Natural killer cell treated with Interleukin-12 subunit alpha and Interleukin-12 subunit beta and Interleukin-15 and Interleukin-18, amount 100 ng/mL, for 72 hours (primary cell): ENCODE data around the gene PRCC. TPM values are rescaled to one million over a fixed set of nuclear protein-coding genes. Genes with fewer than 3 reads are reported as not detected.
A peak's percentile ranks its signal among the peaks of the same experiment; 100 is the strongest.

Source experiments
- ATAC-seq, 2 donors: fragments of 150-1000 bp; cut with Tn5 transposase in 1 of 2; sonication (Bioruptor Pico), chemical (Tn5 transposase) in 1 of 2; 2 replicates each; pipeline ENCODE4 v1.10.0; 2021
- DNase-seq: peaks from one replicate; pipeline ENCODE4 v3.0.0; 2022; ENCODE audit warnings: low spot score
- H3K27ac Mint-ChIP-seq, 2 donors: 1 replicate in 1 of 2; 2 replicates in 1 of 2; pipeline ENCODE4 v1.8.0; 2022; ENCODE audit warnings: mixed read lengths in 2 of 2, mild to moderate bottlenecking in 1 of 2, moderate library complexity in 1 of 2
- H3K27me3 Mint-ChIP-seq, 2 donors: 1 replicate in 1 of 2; 2 replicates in 1 of 2; pipeline ENCODE4 v1.8.0; 2022; ENCODE audit warnings: mixed read lengths in 2 of 2
- H3K36me3 Mint-ChIP-seq: one replicate; pipeline ENCODE4 v1.8.0; 2022; ENCODE audit warnings: mixed read lengths
- H3K4me1 Mint-ChIP-seq, 2 donors: 1 replicate in 1 of 2; 2 replicates in 1 of 2; pipeline ENCODE4 v1.8.0; 2022; ENCODE audit warnings: low read depth in 2 of 2, mixed read lengths in 2 of 2, mild to moderate bottlenecking in 1 of 2
- H3K4me3 Mint-ChIP-seq: one replicate; pipeline ENCODE4 v1.8.0; 2022; ENCODE audit warnings: mixed read lengths
- H3K9me3 Mint-ChIP-seq: 2 replicates; pipeline ENCODE4 v1.8.0; 2022; ENCODE audit warnings: mixed read lengths
- total RNA-seq, 2 donors: library from RNA; stranded (reverse); gene quantifications; one replicate each; pipeline ENCODE4 v1.2.3, GENCODE V29; 2022

The PRCC gene
- total RNA-seq, 2 donors from 2014 or later = 86.2 to 116 TPM

DNA sequence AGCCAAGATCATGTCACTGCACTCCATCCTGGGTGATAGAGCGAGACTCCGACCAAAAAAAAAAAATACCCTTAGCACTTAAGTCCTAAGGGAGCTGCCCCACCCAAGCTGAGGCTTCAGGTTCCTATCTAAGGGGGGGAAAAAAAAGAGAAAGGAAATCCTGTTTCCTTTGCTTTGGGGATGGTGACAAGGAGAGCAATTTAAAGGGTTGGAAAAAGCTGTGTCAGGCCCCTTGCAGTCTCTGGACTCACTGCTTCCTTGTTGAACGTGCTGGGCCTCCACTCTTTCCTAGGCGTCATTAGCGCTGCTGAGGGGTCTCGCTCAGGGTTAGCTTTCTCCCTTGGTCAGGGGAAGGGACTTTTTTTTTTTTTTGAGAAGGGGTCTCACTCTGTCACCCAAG is 18.1 kb downstream of the PRCC start:
- ATAC-seq = no peak
- no peak for DNase-seq
- Mint-ChIP-seq H3K27ac (peak overlapping the region in 1 of 2 donors; percentile 17), H3K36me3 (peaks cover 29% of the 10 kb centered on the region), H3K27me3 (no peaks in the 10 kb centered on the region), H3K4me1 (peaks cover 28% of the 10 kb centered on the region in 2 donors), H3K9me3 (no peaks in the 10 kb centered on the region), H3K4me3 (no peak overlapping the region)

DNA sequence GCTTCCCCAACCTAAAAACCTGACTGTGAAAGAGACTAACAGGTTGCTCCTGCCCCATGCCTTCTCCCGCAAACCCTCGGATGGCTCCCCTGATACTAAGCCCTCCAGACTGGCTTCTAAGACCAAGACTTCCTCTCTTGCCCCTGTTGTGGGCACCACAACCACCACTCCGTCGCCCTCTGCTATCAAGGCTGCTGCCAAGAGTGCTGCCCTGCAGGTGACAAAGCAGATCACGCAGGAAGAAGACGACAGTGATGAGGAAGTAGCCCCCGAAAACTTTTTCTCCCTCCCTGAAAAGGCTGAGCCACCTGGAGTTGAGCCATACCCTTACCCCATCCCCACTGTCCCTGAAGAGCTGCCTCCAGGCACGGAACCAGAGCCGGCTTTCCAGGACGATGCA is 19.3 kb downstream of the PRCC start:
- Mint-ChIP-seq H3K4me1 (peaks cover 19 to 22% of the 10 kb centered on the region in 2 donors), H3K27me3 (no peaks in the 10 kb centered on the region), H3K4me3 (no peak overlapping the region), H3K36me3 (peaks cover 25% of the 10 kb centered on the region), H3K27ac (peak overlapping the region in 1 of 2 donors; percentile 16), H3K9me3 (no peaks in the 10 kb centered on the region)
- no peak for DNase-seq
- no peak for ATAC-seq

DNA sequence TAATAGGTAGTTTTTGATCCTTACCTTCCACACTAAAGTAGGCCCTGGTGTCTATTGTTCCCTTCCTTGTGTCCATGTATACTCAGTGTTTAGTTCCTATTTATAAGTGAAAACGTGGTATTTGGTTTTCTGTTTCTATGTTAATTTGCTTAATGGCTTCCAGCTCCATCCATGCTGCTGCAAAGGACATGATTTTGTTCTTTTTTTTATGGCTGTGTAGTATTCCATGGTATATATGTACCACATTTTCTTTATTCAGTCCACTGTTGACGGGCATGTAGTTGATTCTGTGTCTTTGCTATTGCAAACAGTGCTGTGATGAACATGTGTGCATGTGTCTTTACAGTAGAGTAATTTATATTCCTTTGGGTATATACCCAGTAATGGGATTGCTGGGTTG is 20.8 kb downstream of the PRCC start:
- H3K4me1 Mint-ChIP-seq = peaks cover 10 to 12% of the 10 kb centered on the region in 2 donors
- DNase-seq = no peak
- no peak overlapping the region for H3K4me3 Mint-ChIP-seq
- H3K27ac Mint-ChIP-seq = no peak overlapping the region
- no peaks in the 10 kb centered on the region for H3K27me3 Mint-ChIP-seq
- peaks cover 26% of the 10 kb centered on the region for H3K36me3 Mint-ChIP-seq
- H3K9me3 Mint-ChIP-seq = no peaks in the 10 kb centered on the region
- no peak for ATAC-seq

DNA sequence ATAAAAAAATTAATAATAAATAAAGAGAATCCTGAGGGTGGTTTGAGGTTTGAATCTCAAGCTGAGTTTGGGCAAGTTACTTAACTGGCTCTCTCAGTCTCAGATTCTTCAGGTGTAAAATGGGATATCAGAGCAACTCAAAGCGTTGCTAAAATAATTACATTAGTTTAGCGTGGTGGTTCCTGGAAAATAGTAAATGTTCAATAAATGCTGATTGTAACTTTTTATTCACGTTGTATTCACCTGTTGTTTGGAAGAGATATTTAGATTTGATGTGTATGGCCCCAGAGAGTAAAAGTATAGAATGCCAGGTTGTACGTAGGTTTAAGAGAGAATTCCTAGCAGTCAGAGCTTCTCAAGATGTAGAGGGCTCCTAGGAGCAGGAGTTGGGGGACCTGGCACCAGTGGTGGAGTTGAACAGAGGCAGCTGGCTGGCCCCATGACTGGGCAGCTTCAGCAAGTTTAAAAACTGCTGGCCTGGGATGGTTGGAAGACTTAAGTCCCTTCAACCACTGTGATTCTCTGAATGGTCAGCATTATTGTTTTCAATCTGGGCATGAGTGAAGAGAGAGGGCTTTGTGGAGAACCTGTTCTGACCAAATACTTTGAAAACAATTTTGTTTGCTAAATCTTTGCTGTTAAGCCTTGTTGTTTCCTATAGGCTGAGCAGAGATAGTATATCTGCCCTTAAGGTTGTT is 22.4 kb downstream of the PRCC start:
- DNase-seq = no peak
- Mint-ChIP-seq H3K27ac (no peak overlapping the region), H3K4me3 (no peak overlapping the region), H3K36me3 (peaks cover 32% of the 10 kb centered on the region), H3K9me3 (no peaks in the 10 kb centered on the region), H3K4me1 (peaks cover 10 to 12% of the 10 kb centered on the region in 2 donors), H3K27me3 (no peaks in the 10 kb centered on the region)
- no peak for ATAC-seq

DNA sequence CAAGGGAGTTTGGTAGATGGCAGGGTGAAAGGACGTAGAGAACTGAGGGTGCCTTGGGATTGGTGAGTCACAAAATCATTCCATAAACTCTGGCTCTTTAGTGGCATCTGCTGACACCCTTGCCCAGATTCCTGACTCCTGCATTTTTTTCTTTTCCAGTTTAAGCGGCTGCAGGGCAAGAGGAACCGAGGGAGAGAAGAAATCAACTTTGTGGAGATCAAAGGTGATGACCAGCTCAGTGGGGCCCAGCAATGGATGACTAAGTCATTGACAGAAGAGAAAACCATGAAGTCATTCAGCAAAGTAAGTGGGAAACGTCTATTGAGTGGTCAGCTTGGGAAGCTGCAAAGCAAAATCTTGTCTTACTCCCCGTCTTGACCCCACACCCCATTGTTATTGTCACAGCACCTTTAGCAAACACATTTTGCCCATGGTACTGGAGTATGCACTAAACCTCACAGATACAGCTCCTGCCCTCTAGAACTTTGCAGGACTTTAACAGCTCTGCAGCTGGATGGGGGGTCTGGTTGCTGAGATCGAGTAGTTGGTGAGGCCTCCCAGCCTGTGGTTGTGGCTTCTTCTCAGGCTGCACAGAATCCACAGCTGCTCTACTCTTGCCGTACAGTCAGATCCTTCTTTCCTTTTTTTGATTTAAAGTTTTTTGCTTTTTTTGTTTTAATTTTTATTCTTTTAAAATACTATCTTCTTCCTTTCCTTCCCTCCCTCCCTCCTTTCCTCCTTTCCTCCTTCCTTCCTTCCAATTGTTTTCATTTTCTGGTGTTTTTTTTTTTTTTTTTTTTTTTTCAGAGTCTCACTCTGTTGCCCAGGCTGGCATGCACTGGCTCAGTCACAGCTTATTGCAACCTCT is 27.4 kb downstream of the PRCC start:
- Mint-ChIP-seq H3K9me3 (no peaks in the 10 kb centered on the region), H3K4me3 (no peak overlapping the region), H3K36me3 (peaks cover 40% of the 10 kb centered on the region), H3K27ac (no peak overlapping the region), H3K4me1 (peaks cover 5 to 9% of the 10 kb centered on the region in 2 donors), H3K27me3 (no peaks in the 10 kb centered on the region)
- DNase-seq (no peak), ATAC-seq (no peak)

DNA sequence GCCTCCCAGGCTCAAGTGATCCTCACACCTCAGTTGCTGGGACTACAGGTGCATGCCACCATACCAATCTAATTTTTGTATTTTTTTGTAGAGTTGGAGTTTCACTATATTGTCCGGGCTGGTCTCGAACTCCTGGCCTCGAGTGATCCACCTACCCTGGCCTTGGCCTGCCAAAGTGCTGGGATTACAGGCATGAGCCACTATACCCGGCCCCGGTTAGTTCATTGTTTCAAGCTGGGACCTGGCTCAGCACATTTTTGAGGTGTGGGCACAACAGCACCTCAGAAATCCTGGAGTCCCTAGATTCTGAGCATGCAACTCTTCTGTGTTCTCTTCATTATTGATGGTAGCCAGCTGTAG is 28.0 kb downstream of the PRCC start:
- H3K27ac Mint-ChIP-seq = no peak overlapping the region
- no peaks in the 10 kb centered on the region for H3K9me3 Mint-ChIP-seq
- H3K4me3 Mint-ChIP-seq = no peak overlapping the region
- DNase-seq (no peak), ATAC-seq (no peak)
- no peaks in the 10 kb centered on the region for H3K27me3 Mint-ChIP-seq
- peaks cover 5 to 11% of the 10 kb centered on the region in 2 donors for H3K4me1 Mint-ChIP-seq
- peaks cover 43% of the 10 kb centered on the region for H3K36me3 Mint-ChIP-seq

DNA sequence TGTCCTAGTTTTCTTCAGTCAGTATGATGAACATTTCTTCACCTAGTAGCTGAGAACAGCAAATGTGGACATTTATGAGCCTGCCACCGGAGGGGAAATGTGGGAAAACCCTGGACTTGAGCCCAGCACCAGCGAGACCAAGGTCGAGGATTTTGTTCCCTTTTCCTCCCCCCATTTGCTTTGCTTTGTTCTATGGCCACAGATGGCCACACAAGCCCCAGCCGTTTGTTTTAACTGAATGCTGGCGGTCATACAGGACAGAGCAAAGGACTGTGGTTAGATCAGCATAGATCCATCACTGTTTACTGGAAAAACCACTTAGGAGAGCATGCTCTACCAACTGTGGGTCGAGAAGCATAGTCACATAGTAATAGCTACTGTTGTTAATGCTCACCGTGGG is 28.5 kb downstream of the PRCC start:
- DNase-seq (no peak), ATAC-seq (no peak)
- no peaks in the 10 kb centered on the region for H3K9me3 Mint-ChIP-seq
- no peaks in the 10 kb centered on the region for H3K27me3 Mint-ChIP-seq
- H3K4me3 Mint-ChIP-seq = no peak overlapping the region
- H3K36me3 Mint-ChIP-seq = peaks cover 43% of the 10 kb centered on the region
- no peak overlapping the region for H3K27ac Mint-ChIP-seq
- H3K4me1 Mint-ChIP-seq = peaks cover 8 to 12% of the 10 kb centered on the region in 2 donors

DNA sequence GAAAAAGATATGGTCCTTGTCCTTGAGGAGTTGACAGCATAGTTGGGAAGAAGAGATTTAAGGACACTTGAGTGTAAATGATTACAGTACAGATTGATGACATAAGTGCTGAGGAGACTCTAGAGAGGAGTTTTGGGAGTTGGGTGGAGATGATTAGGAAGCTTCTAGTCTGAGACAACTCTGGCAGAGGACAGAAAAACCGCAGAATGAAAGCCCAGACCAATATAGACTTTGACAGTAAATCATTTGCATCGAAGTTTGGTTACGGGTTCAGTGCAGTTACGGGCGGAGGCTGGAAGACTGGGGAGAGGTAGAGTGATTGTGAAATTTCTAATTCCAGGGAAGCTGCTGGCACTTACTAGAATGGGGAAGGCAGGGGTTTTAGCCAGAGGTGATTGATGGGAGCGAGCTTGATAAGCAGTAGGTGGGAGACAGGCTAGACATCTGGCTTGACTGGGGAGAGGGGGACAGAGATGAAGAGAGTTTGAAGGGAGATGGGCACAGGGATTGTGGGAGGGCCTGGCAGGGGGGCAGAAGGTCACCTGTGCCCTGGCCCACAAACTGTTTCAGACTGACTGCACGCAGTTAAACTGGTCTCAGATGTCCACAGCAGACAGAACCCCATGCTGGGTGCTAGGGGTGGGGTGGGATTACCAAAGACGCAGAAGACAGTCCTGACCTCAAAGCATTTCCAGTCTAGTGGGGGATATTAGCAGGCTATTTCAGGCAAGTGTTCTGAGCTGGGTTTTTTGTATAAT is 29.2 kb downstream of the PRCC start:
- H3K27ac Mint-ChIP-seq = no peak overlapping the region
- H3K4me1 Mint-ChIP-seq = peaks cover 15 to 19% of the 10 kb centered on the region in 2 donors
- H3K36me3 Mint-ChIP-seq = peaks cover 42% of the 10 kb centered on the region
- no peak overlapping the region for H3K4me3 Mint-ChIP-seq
- ATAC-seq (no peak), DNase-seq (no peak)
- no peaks in the 10 kb centered on the region for H3K27me3 Mint-ChIP-seq
- H3K9me3 Mint-ChIP-seq = no peaks in the 10 kb centered on the region

DNA sequence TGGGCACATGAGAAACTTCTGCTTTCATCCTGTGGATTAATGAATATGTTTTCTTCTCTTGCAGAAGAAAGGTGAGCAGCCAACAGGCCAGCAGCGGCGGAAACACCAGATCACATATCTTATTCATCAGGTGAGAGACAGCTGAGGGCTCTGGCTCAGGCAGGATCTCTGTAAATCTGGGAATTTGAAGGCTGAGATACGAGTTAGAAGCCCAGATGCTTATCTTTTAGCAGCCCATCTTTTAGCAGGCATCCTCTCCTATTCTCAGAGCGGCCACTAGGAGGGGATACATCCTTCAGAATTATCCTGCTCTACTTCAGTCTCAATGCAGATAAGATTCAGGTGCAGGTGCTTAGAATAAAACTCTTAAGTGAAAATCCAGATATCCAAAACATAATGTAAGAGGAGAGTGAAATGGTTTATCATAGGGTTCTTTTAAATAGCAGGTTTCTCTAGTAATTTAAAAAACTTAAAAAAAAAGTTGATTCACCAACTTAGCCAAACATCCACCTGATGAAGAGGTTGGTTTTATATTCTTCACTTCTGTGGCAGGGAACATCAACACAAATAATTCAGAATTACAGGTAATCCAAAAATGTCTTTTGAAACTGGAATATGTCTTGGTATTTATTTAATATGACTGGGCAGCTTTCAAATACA is 30.0 kb downstream of the PRCC start:
- Mint-ChIP-seq H3K27ac (peak overlapping the region in 1 of 2 donors; percentile 6), H3K36me3 (peaks cover 36% of the 10 kb centered on the region)
- peak; percentile 64 to 76 for ATAC-seq

DNA sequence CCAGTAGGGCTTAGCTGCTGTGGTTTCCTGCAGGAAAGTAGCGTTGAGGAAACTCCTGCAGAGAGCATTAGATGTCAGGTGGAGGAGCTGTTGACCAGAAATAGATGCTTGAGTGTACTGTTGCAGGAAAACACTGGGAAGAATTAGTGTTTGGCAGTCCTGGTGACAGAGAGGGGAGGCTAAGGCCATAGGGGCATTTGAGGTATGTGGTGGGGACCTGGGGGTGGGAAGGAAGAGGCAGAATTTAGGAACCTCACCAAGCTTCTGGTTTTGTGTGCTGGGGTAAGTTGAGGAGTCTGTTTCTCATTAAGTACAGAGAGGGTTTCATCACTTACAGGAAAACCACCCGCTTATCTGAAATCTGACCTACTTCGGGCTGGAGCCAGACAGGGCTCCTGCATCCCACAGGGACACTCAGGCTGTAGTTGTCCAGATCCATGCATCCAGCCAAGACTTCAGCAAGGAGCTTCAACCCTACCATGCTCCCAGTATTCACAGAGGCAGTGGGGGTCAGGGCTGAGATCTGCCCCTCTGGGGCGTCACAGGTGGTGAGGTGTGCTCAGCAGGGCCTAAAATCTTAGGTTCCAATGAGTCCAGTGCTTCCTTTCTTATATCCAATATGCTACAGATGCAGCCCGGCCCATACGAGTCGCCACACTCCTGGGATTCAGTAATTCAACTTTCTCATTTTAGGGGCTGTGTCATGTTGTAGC is 34.2 kb downstream of the PRCC start:
- H3K4me1 Mint-ChIP-seq = peaks cover 45 to 54% of the 10 kb centered on the region in 2 donors
- ATAC-seq (peak; percentile 40 to 60), DNase-seq (no peak)
- H3K36me3 Mint-ChIP-seq = peaks cover 20% of the 10 kb centered on the region
- peak overlapping the region; percentile 65 for H3K4me3 Mint-ChIP-seq
- no peaks in the 10 kb centered on the region for H3K9me3 Mint-ChIP-seq
- H3K27ac Mint-ChIP-seq = peak overlapping the region; percentile 92 to 93
- H3K27me3 Mint-ChIP-seq = no peaks in the 10 kb centered on the region

More for the DNA sequence above, 30.0 kb downstream of the PRCC start:
- Mint-ChIP-seq H3K27me3 (no peaks in the 10 kb centered on the region), H3K4me1 (peaks cover 23 to 28% of the 10 kb centered on the region in 2 donors), H3K4me3 (no peak overlapping the region), H3K9me3 (no peaks in the 10 kb centered on the region)
- DNase-seq = no peak

DNA sequence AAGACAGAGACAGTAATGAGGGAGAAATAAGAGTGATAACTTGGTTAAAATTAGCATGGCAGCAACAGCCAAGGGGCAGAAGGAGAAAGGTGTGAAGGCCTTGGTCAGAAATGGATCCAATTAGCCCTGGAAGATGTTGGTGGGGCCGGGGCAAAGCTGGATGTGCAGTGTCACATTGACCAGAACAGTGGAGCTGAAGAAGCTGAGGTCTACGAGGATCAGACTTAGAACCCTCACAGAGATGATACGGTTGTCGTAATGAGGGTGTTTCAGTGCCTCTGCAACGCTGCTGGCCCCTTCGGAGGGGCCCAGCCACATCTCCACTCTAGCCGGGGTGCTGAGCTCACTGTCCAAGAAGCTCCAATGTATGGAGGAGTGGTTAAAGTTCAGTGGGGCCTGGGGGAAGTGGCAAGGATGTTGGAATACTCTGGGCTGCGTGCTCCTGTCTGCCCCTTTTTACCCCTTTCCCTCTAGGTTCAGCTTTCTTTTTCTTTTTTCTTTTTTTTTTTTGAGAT is 35.1 kb downstream of the PRCC start:
- ATAC-seq (no peak), DNase-seq (no peak)
- Mint-ChIP-seq H3K4me1 (peaks cover 53 to 59% of the 10 kb centered on the region in 2 donors), H3K4me3 (no peak overlapping the region), H3K36me3 (peaks cover 19% of the 10 kb centered on the region), H3K9me3 (no peaks in the 10 kb centered on the region), H3K27me3 (no peaks in the 10 kb centered on the region), H3K27ac (peak overlapping the region; percentile 92 to 93)

DNA sequence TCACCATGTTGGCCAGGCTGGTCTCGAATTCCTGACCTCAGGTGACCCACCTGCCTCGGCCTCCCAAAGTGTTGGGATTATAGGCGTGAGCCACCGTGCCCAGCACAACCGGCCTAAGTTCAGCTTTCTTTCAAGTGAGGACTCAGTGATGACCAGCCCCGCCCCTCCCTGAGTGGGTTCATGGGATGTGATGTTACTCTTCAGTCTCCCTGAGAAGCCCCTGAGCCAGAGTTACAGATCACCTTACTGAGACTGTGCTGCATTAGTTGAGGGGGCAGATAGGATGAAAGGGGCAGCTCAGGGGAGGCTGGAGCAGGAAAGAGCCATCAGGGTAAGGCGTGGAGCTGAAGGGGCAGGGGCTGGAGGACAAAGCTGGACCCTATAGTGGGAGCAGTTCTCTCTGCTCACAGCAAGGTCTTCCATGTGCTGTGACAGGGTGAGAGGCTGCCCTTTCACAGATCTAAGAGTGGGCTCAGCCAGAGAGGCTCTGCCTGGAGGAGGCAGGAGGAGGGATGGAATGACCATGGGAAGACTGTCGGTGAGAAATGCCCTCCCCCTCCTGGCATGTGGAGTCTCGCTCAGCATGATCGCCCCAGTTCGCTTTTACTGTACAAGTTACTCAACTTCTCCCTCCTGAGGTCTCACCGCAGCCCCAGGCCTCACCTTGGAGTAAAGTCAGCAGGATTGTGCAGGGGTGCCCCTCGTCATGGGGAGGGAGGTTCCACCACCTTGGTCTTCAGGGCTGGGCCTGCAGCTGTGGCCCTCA is 35.9 kb downstream of the PRCC start:
- DNase-seq = no peak
- Mint-ChIP-seq H3K4me3 (no peak overlapping the region), H3K27ac (peak overlapping the region; percentile 92 to 93), H3K4me1 (peaks cover 61 to 67% of the 10 kb centered on the region in 2 donors), H3K9me3 (no peaks in the 10 kb centered on the region), H3K36me3 (peaks cover 17% of the 10 kb centered on the region), H3K27me3 (no peaks in the 10 kb centered on the region)
- no peak for ATAC-seq
